KOPT-K1 (cell line): ENCODE data around the gene RAD51B.
"Not testable (repeated sequence)": the region's sequence is repeated elsewhere in the genome, so short reads cannot be mapped to it uniquely, and the experiment has no call there.

Source experiments
- H3K27ac ChIP-seq: fragments of 200-600 bp; sonication (generic); 2 replicates; pipeline ENCODE4 v1.5.1; 2016; ENCODE audit warnings: antibody characterized with exemption, mild to moderate bottlenecking, low read depth, low read length; ENCODE audit not compliant: poor library complexity, severe bottlenecking
- H3K36me3 ChIP-seq: fragments of 200-600 bp; sonication (generic); 2 replicates; pipeline ENCODE4 v1.5.1; 2017; ENCODE audit warnings: antibody characterized with exemption, mild to moderate bottlenecking, low read length, moderate library complexity; ENCODE audit not compliant: insufficient read depth
- H3K9me3 ChIP-seq: fragments of 200-600 bp; sonication (generic); 2 replicates; pipeline ENCODE4 v1.5.1; 2017; ENCODE audit warnings: antibody characterized with exemption, low read length, mild to moderate bottlenecking; ENCODE audit not compliant: insufficient read depth, poor library complexity, severe bottlenecking

RAD51B gene

GRCh38 chr14:68656452-68656851, 836.9 kb downstream of the RAD51B start:
- H3K27ac ChIP-seq, result no peak overlapping the region
- H3K36me3 ChIP-seq, result no peaks in the 10 kb centered on the region
- no peaks in the 10 kb centered on the region for H3K9me3 ChIP-seq

DNA sequence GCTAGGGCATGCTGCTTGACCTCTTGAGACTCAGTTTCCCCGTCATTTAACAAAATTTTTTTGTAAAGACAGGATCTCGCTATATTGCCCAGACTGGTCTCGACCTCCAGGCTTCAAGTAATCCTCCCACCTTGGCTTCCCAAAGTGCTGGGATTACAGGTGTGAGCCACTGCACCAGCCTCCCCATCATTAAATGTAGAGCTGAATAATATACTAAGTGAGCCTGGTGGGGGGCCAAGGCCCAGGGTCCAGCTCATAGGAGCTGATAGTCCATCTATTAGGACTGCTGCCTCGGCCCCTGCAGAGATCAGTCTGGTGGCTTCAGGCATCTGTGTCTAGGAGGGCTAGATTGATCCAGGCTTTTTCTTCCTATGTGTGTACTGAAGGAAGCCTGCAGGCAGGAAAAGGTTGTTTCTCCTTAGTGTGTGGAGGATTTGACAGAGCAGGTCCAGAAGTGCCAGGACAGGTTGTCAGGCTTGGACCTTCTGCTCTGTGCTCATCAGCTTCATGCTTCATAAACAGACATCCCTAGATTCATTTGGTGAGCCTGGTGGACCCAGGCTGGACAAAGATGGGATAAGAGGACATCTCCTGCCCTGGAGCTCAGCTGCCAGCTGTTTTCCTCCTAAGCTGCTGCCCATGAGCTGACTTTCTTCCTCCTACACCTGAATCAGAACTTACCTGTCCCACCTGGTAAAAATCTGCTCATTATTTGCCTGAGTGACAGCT, 837.9 kb downstream of the RAD51B start:
- no peak overlapping the region for H3K27ac ChIP-seq
- H3K9me3 ChIP-seq, result no peaks in the 10 kb centered on the region
- H3K36me3 ChIP-seq, result no peaks in the 10 kb centered on the region

- H3K9me3 ChIP-seq, result no peaks in the 10 kb centered on the region
- H3K36me3 ChIP-seq, result no peaks in the 10 kb centered on the region
- H3K27ac ChIP-seq, result no peak overlapping the region
These were observed 838.5 kb downstream of the RAD51B start for GRCh38 chr14:68658029-68658509.

DNA sequence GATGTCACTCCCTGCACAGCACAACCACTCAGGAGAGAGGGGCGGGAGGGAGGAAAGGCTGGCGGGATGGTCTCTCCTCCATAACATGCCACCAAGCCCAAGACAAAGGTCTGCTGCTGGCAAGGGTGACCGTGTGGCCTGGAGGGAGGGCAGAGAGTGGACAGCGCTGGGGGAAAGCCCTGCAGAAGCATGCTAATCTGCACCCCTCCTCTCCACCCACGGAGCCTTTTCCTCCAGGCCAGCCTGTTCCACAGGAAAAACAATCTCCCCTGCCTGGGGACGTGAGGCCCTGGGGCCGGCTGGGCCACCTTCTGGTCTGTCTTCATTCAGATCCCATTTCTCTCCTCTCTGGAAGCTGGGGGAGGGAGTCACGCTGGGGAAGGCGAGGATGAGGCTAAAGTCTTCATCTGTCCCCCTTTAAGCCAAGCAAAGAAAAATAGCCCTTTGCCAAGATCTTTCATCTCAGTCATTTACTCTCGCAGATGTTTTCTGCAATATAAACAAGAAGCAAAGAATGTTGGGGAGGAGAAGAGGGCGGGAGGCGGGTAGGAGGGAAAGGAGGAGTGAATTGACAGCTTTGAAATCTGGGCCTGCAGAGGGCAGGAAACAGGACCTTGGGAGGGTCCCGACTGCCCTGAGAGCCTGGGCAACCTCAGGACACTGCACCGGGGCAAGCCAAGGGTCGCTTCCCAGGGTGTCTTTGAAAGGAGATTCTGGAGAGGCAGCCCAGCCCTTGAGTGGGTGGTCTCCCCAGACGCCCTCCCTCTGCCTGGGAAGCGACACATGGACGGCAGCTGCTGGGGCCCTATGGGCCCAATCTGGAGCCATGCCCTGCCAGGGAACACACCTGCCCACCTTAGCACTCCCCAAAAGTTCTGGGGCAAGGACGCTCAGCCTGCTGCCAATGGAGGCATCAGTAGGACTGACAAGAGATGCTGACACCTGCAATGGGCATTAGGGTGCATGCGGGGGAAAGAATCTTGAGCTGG, 839.7 kb downstream of the RAD51B start:
- no peaks in the 10 kb centered on the region for H3K36me3 ChIP-seq
- H3K27ac ChIP-seq, result no peak overlapping the region

GRCh38 chr14:68660495-68660894, 840.9 kb downstream of the RAD51B start:
- Histone ChIP-seq H3K36me3 (no peaks in the 10 kb centered on the region), H3K9me3 (no peaks in the 10 kb centered on the region), H3K27ac (no peak overlapping the region)

More for the DNA sequence above, 839.7 kb downstream of the RAD51B start:
- H3K9me3 ChIP-seq, result no peaks in the 10 kb centered on the region

DNA sequence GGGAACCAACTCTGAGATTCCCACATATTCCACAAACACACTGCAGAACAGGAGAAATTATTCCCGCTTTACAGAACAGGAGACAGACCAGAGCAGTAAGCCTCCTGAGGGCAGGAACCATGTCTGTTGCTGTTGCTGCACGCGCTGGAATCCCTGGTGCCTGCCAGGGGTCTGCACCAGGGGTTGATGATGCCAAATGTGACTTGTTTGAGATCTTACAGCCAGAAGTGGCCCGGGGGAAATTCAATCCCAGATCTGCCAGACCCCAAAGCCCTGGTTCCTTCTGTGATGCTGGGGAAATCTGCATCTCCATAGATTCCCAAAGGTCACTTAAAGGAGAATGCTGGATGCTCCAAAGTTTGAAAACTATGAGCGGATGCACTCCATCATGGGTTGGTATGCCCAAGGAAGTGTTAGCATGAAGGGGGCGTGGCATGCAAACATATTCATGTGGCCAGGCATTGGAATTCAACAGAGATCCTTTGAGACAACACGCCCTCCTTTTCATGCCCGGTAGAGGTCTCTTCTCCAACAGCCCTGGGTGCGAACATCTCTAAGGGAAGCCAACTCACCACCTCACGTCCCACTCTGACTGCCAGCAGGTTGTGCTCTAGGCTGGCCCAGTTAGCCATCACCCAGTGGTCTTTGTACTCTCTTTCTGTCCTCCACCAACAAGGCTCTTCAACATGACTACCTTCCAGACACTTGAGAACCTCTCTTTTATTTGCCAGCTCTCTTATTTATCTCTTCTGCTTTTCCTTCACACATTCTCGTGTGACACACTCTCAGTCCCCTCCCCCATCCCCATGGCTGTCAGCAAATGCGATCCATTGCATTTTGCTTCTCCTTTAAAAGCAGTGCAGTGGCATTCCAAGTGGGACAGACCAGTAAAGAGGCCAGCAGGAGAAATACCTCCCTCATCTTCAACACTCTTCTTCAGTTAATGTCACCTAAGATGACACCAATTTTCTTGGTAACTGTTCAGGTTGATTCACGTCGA, 841.9 kb downstream of the RAD51B start:
- Histone ChIP-seq H3K36me3 (no peaks in the 10 kb centered on the region), H3K27ac (no peak overlapping the region), H3K9me3 (no peaks in the 10 kb centered on the region)

GRCh38 chr14:68662392-68662791, 842.8 kb downstream of the RAD51B start:
- no peaks in the 10 kb centered on the region for H3K9me3 ChIP-seq
- no peaks in the 10 kb centered on the region for H3K36me3 ChIP-seq
- H3K27ac ChIP-seq, result no peak overlapping the region

- H3K36me3 ChIP-seq, H3K27ac ChIP-seq: not testable (repeated sequence)
These were observed 843.2 kb downstream of the RAD51B start for GRCh38 chr14:68662826-68663225.

GRCh38 chr14:68663385-68664076, 844.0 kb downstream of the RAD51B start:
- Histone ChIP-seq H3K27ac (no peak overlapping the region), H3K9me3 (no peaks in the 10 kb centered on the region), H3K36me3 (no peaks in the 10 kb centered on the region)

More at GRCh38 chr14:68662826-68663225, 843.2 kb downstream of the RAD51B start:
- H3K9me3 ChIP-seq, result not testable (repeated sequence)

DNA sequence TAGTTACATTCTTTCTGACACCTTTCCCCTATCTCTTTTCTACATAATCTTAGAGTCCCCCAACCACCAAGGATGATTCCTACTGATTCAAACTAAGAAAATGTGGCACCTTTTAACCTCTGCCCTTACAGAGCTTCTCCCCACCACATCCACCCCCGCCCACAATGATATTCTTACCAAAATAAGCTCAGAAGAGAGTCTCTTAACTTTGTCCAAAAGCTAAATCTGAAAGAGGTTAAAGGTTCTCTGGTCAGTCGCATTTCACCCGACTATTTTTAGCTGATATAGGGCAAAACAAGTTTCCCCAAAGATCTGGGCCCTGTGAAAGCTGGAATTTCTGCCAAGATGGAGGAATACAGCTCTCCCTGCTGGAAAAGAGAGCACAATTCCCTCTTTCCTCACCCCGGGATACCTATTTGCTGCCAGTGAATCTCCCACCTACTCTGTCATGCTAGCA, 844.7 kb downstream of the RAD51B start:
- no peak overlapping the region for H3K27ac ChIP-seq
- no peaks in the 10 kb centered on the region for H3K9me3 ChIP-seq
- H3K36me3 ChIP-seq, result no peaks in the 10 kb centered on the region

DNA sequence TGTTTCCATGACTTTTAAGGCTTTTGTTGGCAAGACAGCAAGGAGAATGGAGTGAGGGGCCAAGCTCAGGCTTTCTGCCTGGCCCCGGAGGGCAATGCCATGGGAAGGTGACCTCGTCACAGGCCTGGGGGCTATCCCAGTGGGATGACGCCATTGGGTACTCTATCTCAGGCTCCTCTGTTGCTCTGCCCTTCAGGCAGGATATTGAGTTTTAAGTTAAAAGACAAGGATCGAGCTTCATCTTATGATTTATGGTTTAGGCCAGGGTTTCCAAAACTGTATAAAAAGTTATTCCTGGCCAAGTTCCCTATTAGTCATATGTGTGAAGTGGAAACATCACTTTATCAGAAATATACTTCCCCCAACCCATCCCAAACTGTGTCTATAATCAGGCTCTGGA, 845.6 kb downstream of the RAD51B start:
- Histone ChIP-seq H3K36me3 (no peaks in the 10 kb centered on the region), H3K9me3 (no peaks in the 10 kb centered on the region), H3K27ac (no peak overlapping the region)

DNA sequence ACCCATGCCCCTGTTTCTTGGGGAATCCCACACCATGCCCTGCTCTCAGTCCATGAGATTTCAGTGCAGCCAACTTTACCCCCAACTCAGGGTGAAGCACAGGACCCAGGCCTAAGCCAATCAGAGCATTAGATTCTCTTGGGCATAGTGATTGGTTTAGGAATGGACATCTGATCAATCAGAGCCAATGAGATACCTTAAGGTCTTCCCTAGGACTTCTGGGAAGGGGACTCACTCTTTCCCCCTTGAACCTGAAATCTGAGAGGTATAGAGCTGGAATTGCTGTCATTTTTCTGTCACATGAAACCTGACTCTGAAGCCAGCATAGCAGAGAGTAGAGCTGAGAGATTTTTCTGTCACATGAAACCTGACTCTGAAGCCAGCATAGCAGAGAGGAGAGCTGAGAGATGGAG, 846.2 kb downstream of the RAD51B start:
- Histone ChIP-seq H3K9me3 (no peaks in the 10 kb centered on the region), H3K36me3 (no peaks in the 10 kb centered on the region), H3K27ac (no peak overlapping the region)

DNA sequence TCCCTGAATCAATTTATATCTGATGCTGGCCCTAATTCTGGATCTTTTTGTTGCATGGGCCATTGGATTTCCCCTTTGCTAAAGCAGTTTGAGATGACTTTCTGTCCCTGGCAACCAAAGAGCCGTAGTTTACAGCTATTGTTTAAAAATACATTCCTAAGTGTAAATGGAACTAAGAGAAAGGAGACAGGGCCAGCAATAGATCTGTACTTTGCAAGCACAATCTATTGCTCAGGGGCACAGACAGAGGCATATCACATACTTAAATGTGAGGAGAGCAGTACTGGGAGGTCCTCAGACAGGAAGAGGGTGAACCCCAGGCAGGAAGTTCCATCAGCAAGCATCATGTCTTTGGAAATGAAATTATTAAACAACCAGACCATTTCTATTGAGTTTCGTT, 846.7 kb downstream of the RAD51B start:
- no peaks in the 10 kb centered on the region for H3K36me3 ChIP-seq
- no peak overlapping the region for H3K27ac ChIP-seq

DNA sequence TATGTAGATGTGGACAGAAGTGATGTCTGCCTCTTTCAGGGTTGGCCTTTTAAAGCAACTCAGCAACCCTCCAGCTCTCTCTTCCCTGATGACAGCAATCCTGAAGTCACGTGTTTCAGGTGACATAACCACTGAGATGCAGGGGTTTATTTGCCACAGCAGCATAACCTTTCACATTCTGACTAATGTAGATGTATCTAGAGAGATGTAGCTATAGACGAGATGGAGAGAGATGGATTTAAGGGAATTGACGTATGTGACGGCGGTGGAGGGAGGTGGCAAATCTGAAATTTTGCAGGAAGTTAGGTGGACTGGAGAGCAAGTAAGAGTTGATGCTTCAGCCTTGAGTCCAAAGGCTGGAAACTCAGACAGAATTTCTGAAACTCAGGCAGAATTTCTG, 847.3 kb downstream of the RAD51B start:
- Histone ChIP-seq H3K36me3 (no peaks in the 10 kb centered on the region), H3K27ac (no peak overlapping the region), H3K9me3 (no peaks in the 10 kb centered on the region)

More for the DNA sequence above, 846.7 kb downstream of the RAD51B start:
- no peaks in the 10 kb centered on the region for H3K9me3 ChIP-seq
